GM10266 (cell line): ENCODE results near the gene DHRS12.

Experiments
- DNase-seq: peaks from one replicate; pipeline ENCODE4 v3.0.0; 2012; ENCODE audit errors: extremely low spot score
- CTCF ChIP-seq: IDR thresholded peaks from 2 replicates; pipeline ENCODE4 v1.5.1; 2012; ENCODE audit warnings: mild to moderate bottlenecking, low read depth; ENCODE audit not compliant: control insufficient read depth, insufficient read depth; ENCODE audit errors: missing control alignments

The DHRS12 gene

GRCh38 chr13:51803422-51804294 lies at the start of gene DHRS12:
DHRS12 (minus strand) TSS chr13:51804163; CDS start chr13:51799659, 4,504 bp downstream.
- no peak for TF ChIP-seq CTCF
- peak; percentile 89 for DNase-seq

GRCh38 chr13:51849145-51850101 lies 45.5 kb upstream of the DHRS12 start:
- DNase-seq: peak; percentile 47
- TF ChIP-seq CTCF: peak; percentile 60

DNA sequence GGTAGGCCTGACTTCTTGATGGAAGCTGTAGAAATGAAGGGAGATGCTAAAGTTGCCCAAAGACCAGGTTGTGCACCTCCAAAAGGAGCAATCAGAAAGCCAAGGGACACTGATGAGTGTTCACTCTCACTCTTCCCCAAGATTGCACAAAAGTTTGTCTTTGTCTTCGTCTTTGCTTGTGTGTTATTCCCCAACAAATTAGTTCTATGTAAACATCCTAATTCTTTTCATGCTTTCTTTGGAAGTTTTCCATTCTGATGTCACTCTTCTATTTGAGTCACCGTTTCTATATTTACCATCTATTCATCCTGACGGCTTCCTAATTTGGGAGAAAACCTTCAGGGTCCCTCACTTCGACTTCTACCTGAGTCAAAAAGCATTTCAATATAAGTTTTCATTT lies 44.7 kb upstream of the DHRS12 start:
- no peak for TF ChIP-seq CTCF
- no peak for DNase-seq

DNA sequence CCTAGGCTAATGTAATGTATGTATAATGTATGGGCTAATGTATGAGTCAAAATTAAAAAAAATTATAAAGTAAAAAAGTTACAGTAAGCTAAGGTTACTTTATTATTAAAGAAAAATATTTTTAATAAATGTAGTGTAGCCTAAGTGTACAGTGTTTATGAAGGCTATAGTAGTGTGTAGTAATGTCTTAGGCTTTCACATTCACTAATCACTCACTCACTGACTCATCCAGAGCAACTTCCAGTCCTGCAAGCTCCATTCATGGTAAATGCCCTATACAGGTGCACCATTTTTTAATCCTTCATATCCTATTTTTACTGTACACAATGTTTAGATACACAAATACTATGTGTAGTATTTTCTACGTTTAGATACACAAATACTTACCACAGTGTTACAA lies 42.8 kb upstream of the DHRS12 start:
- no peak for DNase-seq
- TF ChIP-seq CTCF: no peak

DNA sequence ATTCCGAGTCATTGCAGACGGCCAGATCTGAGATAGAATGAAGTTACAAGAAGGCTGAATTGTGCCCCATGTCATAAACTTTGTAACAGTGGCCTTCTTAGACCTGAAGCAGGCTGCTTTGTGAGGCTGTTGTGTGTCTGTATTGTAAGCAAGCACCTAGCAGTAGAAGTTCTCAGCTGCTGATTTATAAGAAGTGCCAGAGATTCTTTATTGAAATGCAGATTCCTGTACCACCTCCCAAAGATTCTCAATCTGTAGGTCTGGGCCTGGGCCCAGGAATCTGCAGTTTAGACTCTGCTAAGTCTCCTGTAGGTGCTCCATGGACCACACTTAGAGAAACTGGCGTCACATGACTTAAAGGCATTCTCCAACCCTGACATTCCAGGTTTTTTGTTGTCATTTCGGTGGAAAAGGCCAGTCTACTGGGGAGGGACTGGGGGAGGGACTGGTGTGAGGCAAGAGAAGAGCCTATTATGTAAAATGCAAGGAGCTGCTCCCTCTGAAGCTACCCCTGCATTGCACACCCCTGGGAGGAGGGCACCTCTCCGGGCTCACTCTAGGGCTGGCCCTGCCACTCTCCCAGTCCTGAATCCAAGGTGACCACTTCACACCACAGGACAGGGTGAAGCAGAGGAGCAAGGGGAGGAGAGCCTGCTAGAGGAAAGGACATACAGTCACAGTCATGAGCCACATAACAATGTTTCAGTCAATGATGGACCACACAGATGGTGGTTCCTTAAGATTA lies 41.8 kb upstream of the DHRS12 start:
- TF ChIP-seq CTCF: no peak
- no peak for DNase-seq

DNA sequence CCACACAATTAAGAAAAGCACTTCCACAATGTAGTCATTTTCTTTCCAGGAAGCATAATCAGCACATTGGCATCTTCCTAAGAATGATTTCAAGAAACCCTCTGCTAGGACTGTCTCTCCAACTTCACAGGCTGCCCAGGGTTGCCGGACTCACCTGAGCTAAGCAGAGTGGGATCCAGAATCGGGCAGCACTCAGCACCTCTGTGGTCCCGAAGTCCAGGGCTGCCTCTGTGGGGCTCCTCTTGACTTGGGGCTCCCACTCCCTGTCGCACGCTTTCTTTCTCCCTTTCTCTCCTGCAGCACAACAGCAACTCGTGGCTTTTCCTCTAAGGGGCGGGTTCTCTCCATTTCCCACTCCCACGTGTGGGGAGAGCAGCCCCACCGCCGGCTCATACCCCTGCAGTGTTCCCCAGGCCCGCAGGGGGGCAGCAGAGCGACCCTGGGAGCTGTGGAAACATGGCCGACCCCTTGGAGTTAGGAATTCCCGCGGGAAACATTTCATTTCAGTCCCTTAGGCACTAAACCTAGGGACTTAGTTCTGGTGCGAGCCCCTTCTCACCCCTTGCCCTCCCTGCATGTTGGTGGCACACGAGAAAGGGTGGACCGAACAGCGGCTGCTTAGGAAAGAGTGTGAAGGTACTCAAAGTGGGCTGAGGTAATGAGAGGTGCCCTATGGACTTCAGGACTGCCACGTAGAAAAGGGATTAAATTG lies 41.1 kb upstream of the DHRS12 start, which contains the start of gene TMEM272:
Gene TMEM272, minus strand, starts transcription at position 316 of the 712 bp plus-strand sequence. CDS start 6,647 bp downstream, outside the sequence.
- DNase-seq: peak; percentile 61

More for the DNA sequence above, 41.1 kb upstream of the DHRS12 start, which contains the start of gene TMEM272:
- TF ChIP-seq CTCF: peak; percentile 81
